Stimulated activated CD4-positive, alpha-beta T cell treated with anti-CD3 and anti-CD28 coated beads, Interleukin-4, amount 100 ng/mL, for 4 hours (primary cell): ENCODE measurements around the gene PRH2.

Source experiments
- DNase-seq, 2 experiments: peaks; one replicate each; pipeline ENCODE4 v3.0.0-alpha.2; 2020

Gene PRH2

GRCh38 chr12:10965476-10965875 lies 36.4 kb downstream of the PRH2 start:
- DNase-seq: no peak

GRCh38 chr12:10966314-10966713 lies 37.3 kb downstream of the PRH2 start:
- DNase-seq: no peak

- no peak for DNase-seq
Measured at GRCh38 chr12:10967409-10967808, 38.4 kb downstream of the PRH2 start.

GRCh38 chr12:10968765-10969456 lies 39.9 kb downstream of the PRH2 start:
- DNase-seq: no peak

- DNase-seq: no peak
Measured at GRCh38 chr12:10974965-10975364, 45.9 kb downstream of the PRH2 start.

- peak in 1 of 2 experiments; percentile 3 for DNase-seq
Measured at GRCh38 chr12:10982244-10982643, 53.2 kb downstream of the PRH2 start.
